Esophagus squamous epithelium (tissue), 5 donors: ENCODE results near the gene LPP. TPM values are rescaled to one million over a fixed set of nuclear protein-coding genes. Genes with fewer than 3 reads are reported as not detected.
A peak's percentile ranks its signal among the peaks of the same experiment; 100 is the strongest.

ENCODE experiments used
- DNase-seq: peaks from one replicate; lab custom pipeline; 2025; lab: John Stamatoyannopoulos, UW
- H3K27ac ChIP-seq, 4 donors: fragments of 200-600 bp; sonication (generic); one replicate each; pipeline ENCODE4 v1.5.1; 2016 to 2019; ENCODE audit warnings: mild to moderate bottlenecking in 1 of 4
- H3K27me3 ChIP-seq, 4 donors: fragments of 200-600 bp; sonication (generic); 1 replicate in 3 of 4; 2 replicates in 1 of 4; pipeline versions ENCODE4 v1.5.1 to v1.6.0; 2017 to 2021; ENCODE audit warnings: antibody characterized with exemption in 1 of 4
- H3K36me3 ChIP-seq, 3 donors: fragments of 200-600 bp; sonication (generic); one replicate each; pipeline ENCODE4 v1.5.1; 2016 to 2019
- H3K4me1 ChIP-seq, 3 donors: fragments of 200-600 bp; sonication (generic); one replicate each; pipeline ENCODE4 v1.5.1; 2017 to 2019
- H3K4me3 ChIP-seq, 4 donors: fragments of 200-600 bp; sonication (generic); 1 replicate in 3 of 4; 2 replicates in 1 of 4; pipeline ENCODE4 v1.5.1; 2016 to 2019; ENCODE audit warnings: mild to moderate bottlenecking in 2 of 4, moderate library complexity in 1 of 4
- H3K9me3 ChIP-seq, 3 donors: fragments of 200-600 bp; sonication (generic); one replicate each; pipeline ENCODE4 v1.5.1; 2016 to 2019
- POLR2A ChIP-seq, 4 donors: fragments of 450-650 bp; IDR thresholded peaks; one replicate each; pipeline ENCODE4 v1.6.1; 2017; ENCODE audit warnings: antibody characterized with exemption in 4 of 4, mild to moderate bottlenecking in 4 of 4, moderate library complexity in 3 of 4
- WGBS, 2 donors: methylation state at CpG; one replicate each; pipeline ENCODE4 v1.1.5; 2018; 5-methylcytosine and 5-hydroxymethylcytosine counted together
- intact Hi-C: fragments of 100-400 bp; cut with DNase I; formaldehyde crosslinking; loops from one replicate; pipeline ENCODE4 v1.15.0; 2022
- total RNA-seq, 4 donors: library from RNA; depleted of rRNA; stranded (reverse); fragments of >200 nt; gene quantifications; one replicate each; pipeline ENCODE4 v1.1.0, GENCODE V29; 2016
- TF ChIP-seq, protein P1 (sequence below), 6 experiments: fragments of 450-650 bp in 4 of 6; fragments of 200-600 bp in 2 of 6; sonication (generic) in 2 of 6; IDR thresholded peaks; one replicate each; pipeline ENCODE4 v1.5.1; 2016 to 2019; ENCODE audit warnings: antibody characterized with exemption in 6 of 6, mild to moderate bottlenecking in 4 of 6, moderate library complexity in 4 of 6
- donor health status: DM: yes; HTN: yes; CAD: no.

The LPP gene
- total RNA-seq, 4 donors from 2014 or later = 41.4 to 369 (median 97.3) TPM

DNA sequence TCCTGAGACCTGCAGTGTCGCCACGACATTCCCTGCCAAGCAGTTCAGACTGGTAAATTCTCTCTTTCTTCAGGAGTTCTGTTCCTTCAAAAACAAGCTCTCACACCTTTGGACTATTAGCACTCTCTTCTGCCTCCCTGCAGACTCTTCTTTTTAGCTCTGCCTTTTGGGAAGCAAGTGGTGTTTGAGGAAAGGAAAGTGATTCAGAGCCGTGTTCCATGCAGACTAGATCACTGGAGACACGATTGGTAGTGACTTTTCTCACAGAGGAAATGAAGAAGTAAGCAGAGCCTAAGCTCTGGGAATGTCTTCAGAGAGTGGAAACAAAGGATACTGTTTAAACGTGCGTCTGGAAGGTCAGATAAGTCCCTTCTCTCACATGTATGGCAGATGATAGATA, 747.2 kb downstream of the LPP start:
- Histone ChIP-seq H3K4me1 (peaks cover 3 to 38% (median 24%) of the 10 kb centered on the region in 3 donors), H3K36me3 (no peaks in the 10 kb centered on the region), H3K27ac (peak overlapping the region; percentile 39 to 80 (median 77)), H3K4me3 (no peak overlapping the region), H3K9me3 (no peaks in the 10 kb centered on the region), H3K27me3 (no peaks in the 10 kb centered on the region)
- TF ChIP-seq, protein P1, sequence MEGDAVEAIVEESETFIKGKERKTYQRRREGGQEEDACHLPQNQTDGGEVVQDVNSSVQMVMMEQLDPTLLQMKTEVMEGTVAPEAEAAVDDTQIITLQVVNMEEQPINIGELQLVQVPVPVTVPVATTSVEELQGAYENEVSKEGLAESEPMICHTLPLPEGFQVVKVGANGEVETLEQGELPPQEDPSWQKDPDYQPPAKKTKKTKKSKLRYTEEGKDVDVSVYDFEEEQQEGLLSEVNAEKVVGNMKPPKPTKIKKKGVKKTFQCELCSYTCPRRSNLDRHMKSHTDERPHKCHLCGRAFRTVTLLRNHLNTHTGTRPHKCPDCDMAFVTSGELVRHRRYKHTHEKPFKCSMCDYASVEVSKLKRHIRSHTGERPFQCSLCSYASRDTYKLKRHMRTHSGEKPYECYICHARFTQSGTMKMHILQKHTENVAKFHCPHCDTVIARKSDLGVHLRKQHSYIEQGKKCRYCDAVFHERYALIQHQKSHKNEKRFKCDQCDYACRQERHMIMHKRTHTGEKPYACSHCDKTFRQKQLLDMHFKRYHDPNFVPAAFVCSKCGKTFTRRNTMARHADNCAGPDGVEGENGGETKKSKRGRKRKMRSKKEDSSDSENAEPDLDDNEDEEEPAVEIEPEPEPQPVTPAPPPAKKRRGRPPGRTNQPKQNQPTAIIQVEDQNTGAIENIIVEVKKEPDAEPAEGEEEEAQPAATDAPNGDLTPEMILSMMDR (IDR thresholded peaks at IDR 0.05) = no peak
- no peak for TF ChIP-seq POLR2A (IDR thresholded peaks at IDR 0.05)
- intact Hi-C loops = no loop called here
- 18 to 27% methylated on average over 6 of the region's 6 CpGs for WGBS, 2 donors
- DNase-seq = no peak

DNA sequence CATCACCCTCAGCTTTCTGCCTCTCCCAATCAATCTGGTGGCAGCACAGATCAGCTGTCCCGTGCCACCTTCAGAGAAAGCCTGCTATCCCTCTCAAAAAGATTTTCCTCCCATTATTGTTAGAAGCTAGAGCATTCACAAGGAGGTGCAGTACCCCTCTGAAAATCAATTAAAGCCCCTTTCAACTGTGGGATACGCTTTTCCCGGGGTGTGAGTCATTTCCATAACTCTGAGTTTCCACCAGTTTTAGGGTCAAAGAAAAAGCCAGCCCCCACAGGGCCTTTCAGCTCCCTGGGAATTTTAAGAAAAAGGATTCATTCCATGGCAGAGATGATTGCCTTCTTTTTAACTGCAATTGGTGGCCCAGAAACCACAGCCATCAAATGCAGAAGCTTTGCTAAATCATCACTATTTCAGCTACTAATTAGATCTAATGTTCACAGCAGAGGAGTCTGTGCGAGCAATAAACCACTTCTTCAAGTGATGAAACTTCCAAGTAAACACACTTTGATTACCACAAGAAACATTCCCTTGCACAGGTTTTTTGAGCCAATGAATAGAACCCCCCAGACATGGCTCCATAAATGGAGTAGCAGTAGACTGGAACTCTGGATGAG, 747.8 kb downstream of the LPP start:
- peaks cover 3 to 44% (median 26%) of the 10 kb centered on the region in 3 donors for H3K4me1 ChIP-seq
- H3K36me3 ChIP-seq = no peaks in the 10 kb centered on the region
- no peaks in the 10 kb centered on the region for H3K27me3 ChIP-seq
- peak overlapping the region; percentile 39 to 80 (median 77) for H3K27ac ChIP-seq
- H3K4me3 ChIP-seq = no peak overlapping the region
- no peak for TF ChIP-seq POLR2A (IDR thresholded peaks at IDR 0.05)
- TF ChIP-seq, protein P1 (IDR thresholded peaks at IDR 0.05) = no peak
- DNase-seq = no peak
- 87 to 89% methylated on average over 4 of the region's 4 CpGs for WGBS, 2 donors
- H3K9me3 ChIP-seq = no peaks in the 10 kb centered on the region
- intact Hi-C loops = no loop called here

GRCh38 chr3:188904670-188905069, 750.7 kb downstream of the LPP start:
- Histone ChIP-seq H3K9me3 (no peaks in the 10 kb centered on the region), H3K36me3 (no peaks in the 10 kb centered on the region), H3K4me3 (no peak overlapping the region), H3K27ac (no peak overlapping the region), H3K27me3 (no peaks in the 10 kb centered on the region), H3K4me1 (peaks cover 3 to 37% (median 21%) of the 10 kb centered on the region in 3 donors)
- intact Hi-C loops = no loop called here
- WGBS, 2 donors = 33 to 43% methylated on average over 1 of the region's 1 CpG
- TF ChIP-seq POLR2A (IDR thresholded peaks at IDR 0.05) = no peak
- TF ChIP-seq, protein P1 (IDR thresholded peaks at IDR 0.05) = no peak
- no peak for DNase-seq

- peaks cover 0 to 28% (median 14%) of the 10 kb centered on the region in 3 donors for H3K4me1 ChIP-seq
Measured at GRCh38 chr3:188905547-188905946, 751.6 kb downstream of the LPP start.

DNA sequence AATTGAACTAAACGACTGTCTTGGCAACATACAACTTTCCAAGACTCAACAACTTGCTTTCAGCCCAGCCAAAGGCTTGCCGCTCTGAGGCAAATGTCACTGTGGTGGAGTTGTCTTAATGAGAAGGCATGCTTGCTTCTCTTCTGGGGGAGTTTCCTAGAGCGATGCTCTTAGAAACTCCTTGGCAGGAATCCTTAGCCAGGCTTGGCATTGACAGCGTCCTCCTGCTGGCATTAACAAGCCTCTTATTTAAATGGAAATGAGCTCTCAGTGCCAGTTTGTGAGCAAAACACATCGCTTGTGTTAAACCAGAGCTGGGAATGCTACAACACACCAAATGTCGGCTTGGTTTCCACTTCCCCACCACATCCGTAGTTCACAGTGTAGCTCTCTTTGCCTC, 752.3 kb downstream of the LPP start:
- 30 to 43% methylated on average over 7 of the region's 7 CpGs for WGBS, 2 donors
- peak overlapping the region in 2 of 4 donors; percentile 6 to 17 for H3K27ac ChIP-seq

More at GRCh38 chr3:188905547-188905946, 751.6 kb downstream of the LPP start:
- DNase-seq = no peak
- H3K36me3 ChIP-seq = no peaks in the 10 kb centered on the region
- 54 to 92% methylated on average over 2 of the region's 2 CpGs for WGBS, 2 donors
- H3K27me3 ChIP-seq = no peaks in the 10 kb centered on the region
- H3K9me3 ChIP-seq = no peaks in the 10 kb centered on the region
- intact Hi-C loops = no loop called here
- H3K27ac ChIP-seq = peak overlapping the region in 2 of 4 donors; percentile 6 to 17
- H3K4me3 ChIP-seq = no peak overlapping the region
- TF ChIP-seq POLR2A (IDR thresholded peaks at IDR 0.05) = no peak
- TF ChIP-seq, protein P1 (IDR thresholded peaks at IDR 0.05) = no peak

More for the DNA sequence above, 752.3 kb downstream of the LPP start:
- DNase-seq = no peak
- intact Hi-C loops = no loop called here
- Histone ChIP-seq H3K4me1 (peaks cover 0 to 21% (median 10%) of the 10 kb centered on the region in 3 donors), H3K27me3 (no peaks in the 10 kb centered on the region), H3K36me3 (no peaks in the 10 kb centered on the region), H3K9me3 (no peaks in the 10 kb centered on the region), H3K4me3 (no peak overlapping the region)
- TF ChIP-seq, protein P1 (IDR thresholded peaks at IDR 0.05) = no peak
- TF ChIP-seq POLR2A (IDR thresholded peaks at IDR 0.05) = no peak
